SK-N-SH treated with all-trans-retinoic acid at 6 μM for 48 hours (cell line): ENCODE results near the gene COMMD3.
A peak's percentile ranks its signal among the peaks of the same experiment; 100 is the strongest.

ENCODE experiments used
- ATAC-seq: fragments of 200-7000 bp; cut with Tn5 transposase; 3 replicates; pipeline ENCODE4 v1.9.1; 2020; ENCODE audit warnings: mild to moderate bottlenecking, moderate library complexity
- ARNTL ChIP-seq: fragments of 450-650 bp; formaldehyde crosslinking; IDR thresholded peaks from 2 replicates; pipeline ENCODE4 v1.5.0; 2020; ENCODE audit warnings: low read depth, mild to moderate bottlenecking, moderate library complexity, borderline replicate concordance
- BACH2 ChIP-seq: fragments of 250-450 bp; sonication (Bioruptor Pico); IDR thresholded peaks from 2 replicates; pipeline ENCODE4 v1.9.0; 2021; ENCODE audit warnings: mild to moderate bottlenecking, borderline replicate concordance
- CREB5 ChIP-seq: fragments of 250-450 bp; sonication (Bioruptor Pico); IDR thresholded peaks from 2 replicates; pipeline ENCODE4 v1.5.1; 2020; ENCODE audit warnings: low read depth, mild to moderate bottlenecking, moderate library complexity
- CSDC2 ChIP-seq: fragments of 250-450 bp; sonication (Bioruptor Pico); IDR thresholded peaks from 2 replicates; pipeline ENCODE4 v1.5.0; 2020; ENCODE audit warnings: mild to moderate bottlenecking, moderate library complexity
- CSRNP3 ChIP-seq: fragments of 250-450 bp; sonication (Bioruptor Pico); IDR thresholded peaks from 2 replicates; pipeline ENCODE4 v1.5.1; 2021; ENCODE audit warnings: mild to moderate bottlenecking, moderate library complexity
- GLIS3 ChIP-seq: fragments of 250-450 bp; sonication (Bioruptor Pico); IDR thresholded peaks from 2 replicates; pipeline ENCODE4 v1.5.0; 2020; ENCODE audit warnings: mild to moderate bottlenecking, moderate library complexity
- ISL1 ChIP-seq: fragments of 250-450 bp; sonication (Bioruptor Pico); IDR thresholded peaks from 2 replicates; pipeline ENCODE4 v2.1.2; 2022; ENCODE audit warnings: mild to moderate bottlenecking, moderate library complexity
- PATZ1 ChIP-seq: fragments of 250-450 bp; sonication (Bioruptor Pico); IDR thresholded peaks from 2 replicates; pipeline ENCODE4 v1.8.0; 2020; ENCODE audit warnings: mild to moderate bottlenecking, moderate library complexity, borderline replicate concordance
- RARB ChIP-seq: fragments of 250-450 bp; sonication (Bioruptor Pico); IDR thresholded peaks from 2 replicates; pipeline ENCODE4 v1.8.0; 2021; ENCODE audit warnings: mild to moderate bottlenecking, moderate library complexity
- SNAI2 ChIP-seq: fragments of 250-450 bp; sonication (Bioruptor Pico); IDR thresholded peaks from 2 replicates; pipeline ENCODE4 v1.5.0; 2020; ENCODE audit warnings: mild to moderate bottlenecking, moderate library complexity
- TOX ChIP-seq: fragments of 250-450 bp; sonication (Bioruptor Pico); IDR thresholded peaks from 2 replicates; pipeline ENCODE4 v1.8.0; 2021; ENCODE audit warnings: mild to moderate bottlenecking, moderate library complexity, borderline replicate concordance
- TSHZ2 ChIP-seq: fragments of 250-450 bp; sonication (Bioruptor Pico); IDR thresholded peaks from 2 replicates; pipeline ENCODE4 v1.5.0; 2020; ENCODE audit warnings: mild to moderate bottlenecking, moderate library complexity
- ZC3H10 ChIP-seq: fragments of 250-450 bp; sonication (Bioruptor Pico); IDR thresholded peaks from 2 replicates; pipeline ENCODE4 v1.5.1; 2021; ENCODE audit warnings: mild to moderate bottlenecking, moderate library complexity
- ZFP3 ChIP-seq: fragments of 250-450 bp; sonication (Bioruptor Pico); IDR thresholded peaks from 2 replicates; pipeline ENCODE4 v1.5.0; 2020; ENCODE audit warnings: mild to moderate bottlenecking, moderate library complexity
- ZFP30 ChIP-seq: fragments of 450-650 bp; formaldehyde crosslinking; IDR thresholded peaks from 2 replicates; pipeline ENCODE4 v1.5.0; 2022; ENCODE audit warnings: mild to moderate bottlenecking, moderate library complexity
- ZNF565 ChIP-seq: fragments of 450-650 bp; formaldehyde crosslinking; conservative IDR thresholded peaks from 2 replicates; pipeline ENCODE4 v1.5.0; 2020; ENCODE audit warnings: low read depth, mild to moderate bottlenecking, moderate library complexity
- ZNF70 ChIP-seq: fragments of 450-650 bp; formaldehyde crosslinking; IDR thresholded peaks from 2 replicates; pipeline ENCODE4 v1.5.0; 2020; ENCODE audit warnings: mild to moderate bottlenecking, moderate library complexity
- ZNF8 ChIP-seq: fragments of 450-650 bp; formaldehyde crosslinking; IDR thresholded peaks from 2 replicates; pipeline ENCODE4 v1.5.0; 2020; ENCODE audit warnings: mild to moderate bottlenecking, moderate library complexity

Gene COMMD3

GRCh38 chr10:22340329-22341189 is 24.4 kb downstream of the COMMD3 start:
- ATAC-seq: peak; percentile 70
- TF ChIP-seq BACH2 (no peak), ZFP30 (CRISPR knock-in tag) (no peak), ZNF565 (no peak), ZFP3 (CRISPR knock-in tag) (no peak), SNAI2 (no peak), CSRNP3 (CRISPR knock-in tag) (no peak), ZNF70 (CRISPR knock-in tag) (no peak), PATZ1 (CRISPR knock-in tag) (no peak), CSDC2 (CRISPR knock-in tag) (no peak), ZC3H10 (CRISPR knock-in tag) (no peak), ISL1 (no peak), CREB5 (CRISPR knock-in tag) (no peak)

- ATAC-seq: peak; percentile 41
- TF ChIP-seq CREB5 (CRISPR knock-in tag) (no peak), BACH2 (no peak), GLIS3 (CRISPR knock-in tag) (0 out of 2 replicates have a peak, but pooled peaks have one; percentile 10)
Observed at GRCh38 chr10:22341190-22341925, 25.2 kb downstream of the COMMD3 start.

GRCh38 chr10:22341926-22342196 is 25.7 kb downstream of the COMMD3 start:
- TF ChIP-seq SNAI2: no peak
- TF ChIP-seq ZC3H10 (CRISPR knock-in tag): no peak
- no peak for TF ChIP-seq CSRNP3 (CRISPR knock-in tag)
- no peak for TF ChIP-seq TOX
- TF ChIP-seq ZFP30 (CRISPR knock-in tag): no peak
- no peak for TF ChIP-seq BACH2
- no peak for TF ChIP-seq PATZ1 (CRISPR knock-in tag)
- no peak for TF ChIP-seq ARNTL
- TF ChIP-seq CSDC2 (CRISPR knock-in tag): no peak
- no peak for TF ChIP-seq ZFP3 (CRISPR knock-in tag)
- TF ChIP-seq RARB (CRISPR knock-in tag): no peak
- TF ChIP-seq GLIS3 (CRISPR knock-in tag): no peak
- no peak for TF ChIP-seq CREB5 (CRISPR knock-in tag)
- TF ChIP-seq ISL1: no peak
- no peak for TF ChIP-seq TSHZ2 (CRISPR knock-in tag)
- no peak for TF ChIP-seq ZNF8 (CRISPR knock-in tag)
- no peak for ATAC-seq
